HepG2 (cell line): ENCODE measurements around the gene MAN1A1. TPM values are rescaled to one million over a fixed set of nuclear protein-coding genes. Genes with fewer than 3 reads are reported as not detected.

Source experiments
- FOXK1 ChIP-seq: sonication (generic); formaldehyde crosslinking; IDR thresholded peaks from 2 replicates; pipeline ENCODE4 v1.4.0; 2020; ENCODE audit warnings: low read depth, missing genetic modification reagents, borderline replicate concordance
- IKZF5 ChIP-seq: IDR thresholded peaks from 2 replicates; pipeline ENCODE4 v1.6.1; 2018; ENCODE audit warnings: missing genetic modification reagents, mild to moderate bottlenecking, missing compliant biosample characterization
- ISL2 ChIP-seq: sonication (generic); formaldehyde crosslinking; IDR thresholded peaks from 2 replicates; pipeline ENCODE4 v1.5.0; 2020; ENCODE audit warnings: missing genetic modification reagents
- MXD4 ChIP-seq: IDR thresholded peaks from 2 replicates; pipeline ENCODE4 v1.6.1; 2016; ENCODE audit warnings: mild to moderate bottlenecking, missing biosample characterization, missing genetic modification reagents
- POGZ ChIP-seq: sonication (generic); formaldehyde crosslinking; IDR thresholded peaks from 2 replicates; pipeline ENCODE4 v1.4.0; 2020; ENCODE audit warnings: mild to moderate bottlenecking, missing genetic modification reagents
- ZBTB2 ChIP-seq: sonication (generic); formaldehyde crosslinking; IDR thresholded peaks from 2 replicates; pipeline ENCODE4 v1.8.0; 2022; ENCODE audit warnings: low read depth, missing genetic modification reagents
- ZBTB21 ChIP-seq: sonication (generic); formaldehyde crosslinking; IDR thresholded peaks from 2 replicates; pipeline ENCODE4 v1.4.0; 2020; ENCODE audit warnings: missing genetic modification reagents
- ZBTB25 ChIP-seq: IDR thresholded peaks from 2 replicates; pipeline ENCODE4 v1.6.1; 2018; ENCODE audit warnings: missing genetic modification reagents
- ZBTB4 ChIP-seq: sonication (generic); formaldehyde crosslinking; IDR thresholded peaks from 2 replicates; pipeline ENCODE4 v1.4.0; 2020; ENCODE audit warnings: missing genetic modification reagents, mild to moderate bottlenecking, borderline replicate concordance
- ZHX2 ChIP-seq, 2 experiments: sonication (generic) in 1 of 2; formaldehyde crosslinking in 1 of 2; IDR thresholded peaks; 2 replicates each; pipeline versions ENCODE4 v1.6.1 to v1.9.0; 2014 to 2022; ENCODE audit warnings: antibody characterized with exemption in 1 of 2, borderline replicate concordance in 1 of 2, inconsistent platforms in 1 of 2, low read depth in 1 of 2, missing genetic modification reagents in 1 of 2
- ZNF674 ChIP-seq: sonication (generic); formaldehyde crosslinking; IDR thresholded peaks from 2 replicates; pipeline ENCODE4 v1.5.0; 2020; ENCODE audit warnings: low read depth, mild to moderate bottlenecking, missing genetic modification reagents
- ZSCAN12 ChIP-seq: sonication (generic); formaldehyde crosslinking; IDR thresholded peaks from 2 replicates; pipeline ENCODE4 v1.9.0; 2021; ENCODE audit warnings: mild to moderate bottlenecking, missing genetic modification reagents
- ZSCAN22 ChIP-seq: sonication (generic); formaldehyde crosslinking; IDR thresholded peaks from 2 replicates; pipeline ENCODE4 v1.4.0; 2020; ENCODE audit warnings: mild to moderate bottlenecking, missing genetic modification reagents
- ZSCAN25 ChIP-seq: sonication (generic); formaldehyde crosslinking; IDR thresholded peaks from 2 replicates; pipeline ENCODE4 v1.8.0; 2022; ENCODE audit warnings: mild to moderate bottlenecking, missing genetic modification reagents
- polyA plus RNA-seq, 8 experiments: library from polyadenylated mRNA; depleted of rRNA in 3 of 8; stranded (reverse) in 7 of 8; unstranded in 1 of 8; fragments of >200 nt; fragmentation: Illumina TruSeq in 4 of 8; extraction: Trizol in 4 of 8; gene quantifications; 2 replicates each; pipeline versions ENCODE4 v1.2.1 to v1.2.3, GENCODE V29; 2011 to 2016; ENCODE audit warnings: low read depth in 4 of 8, missing spikeins in 1 of 8, mixed read lengths in 1 of 8; ENCODE audit not compliant: insufficient read depth in 1 of 8
- total RNA-seq, 5 experiments: library from RNA; depleted of rRNA; stranded (reverse); fragments of >200 nt; fragmentation: Illumina TruSeq; extraction: Trizol; gene quantifications; 2 replicates each; pipeline ENCODE4 v1.2.3, GENCODE V29; 2016; ENCODE audit warnings: low read depth in 1 of 5

MAN1A1 gene
- total and polyA plus RNA-seq, 2 of the 13 experiments (the other 11 are each of a cell fraction or from before 2014, with no cell fraction given): 156 to 236 TPM

- TF ChIP-seq ZHX2 (IDR thresholded peaks at IDR 0.05; ENCODE audit: low read depth): 0 out of 2 replicates have a peak, but pooled peaks have one; percentile 41
- no peak; the same call in 1 of the 2 replicates for TF ChIP-seq ZHX2 (CRISPR knock-in tag; IDR thresholded peaks at IDR 0.05; ENCODE audit: borderline replicate concordance)
- TF ChIP-seq ISL2: peak; percentile 93
- TF ChIP-seq FOXK1 (CRISPR knock-in tag): peak; percentile 99
- TF ChIP-seq ZSCAN12 (CRISPR knock-in tag): no peak
- peak; percentile 80 for TF ChIP-seq MXD4
- peak; percentile 10; the same call in 1 of the 2 replicates for TF ChIP-seq ZBTB4 (CRISPR knock-in tag)
- TF ChIP-seq ZBTB21 (CRISPR knock-in tag): 0 out of 2 replicates have a peak, but pooled peaks have one; percentile 40
- TF ChIP-seq ZBTB2 (CRISPR knock-in tag): no peak
- 0 out of 2 replicates have a peak, but pooled peaks have one; percentile 47 for TF ChIP-seq IKZF5 (CRISPR knock-in tag)
- TF ChIP-seq ZSCAN25 (CRISPR knock-in tag): no peak
- TF ChIP-seq ZSCAN22 (CRISPR knock-in tag): no peak
- TF ChIP-seq ZNF674 (CRISPR knock-in tag): no peak
- peak; percentile 82 for TF ChIP-seq POGZ
- TF ChIP-seq ZBTB25 (CRISPR knock-in tag): peak; percentile 82
Observed at GRCh38 chr6:119347466-119348095, 2.0 kb downstream of the MAN1A1 start (continued).
